ENCODE data around the gene NRG3.
"Not testable (repeated sequence)": the region's sequence is repeated elsewhere in the genome, so short reads cannot be mapped to it uniquely, and the experiment has no call there.

Gene NRG3

DNA sequence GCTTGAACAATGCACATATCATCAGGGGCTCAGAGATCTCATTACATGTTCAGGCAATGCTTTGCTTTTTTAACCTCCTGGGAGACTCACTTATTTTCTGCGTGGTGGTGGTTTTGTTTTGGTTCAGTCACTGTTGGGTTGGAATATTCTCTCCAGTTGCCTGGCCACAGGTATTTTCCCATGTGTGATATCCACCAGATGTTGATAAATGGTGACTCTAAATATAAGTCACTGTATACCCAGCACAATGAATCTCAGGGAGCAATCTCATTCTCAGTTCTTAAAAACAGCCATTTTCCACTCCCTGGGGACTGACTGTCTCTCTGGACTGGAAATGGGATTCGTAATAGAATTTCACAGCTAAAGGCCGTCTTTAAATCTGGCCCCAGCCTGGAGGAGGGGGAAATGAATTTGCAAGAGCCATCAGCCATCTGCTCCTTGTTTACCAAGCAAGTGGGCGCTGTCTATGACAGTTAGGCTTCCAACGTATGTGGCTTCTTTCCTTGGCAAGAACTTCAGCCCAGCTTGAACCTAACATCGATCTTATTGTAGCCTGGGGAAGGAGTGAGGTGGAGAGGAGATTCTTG, 1106.2 kb downstream of the NRG3 start:
- peak; percentile 52 for DNase-seq (ENCODE audit: low read depth, low spot score)

DNA sequence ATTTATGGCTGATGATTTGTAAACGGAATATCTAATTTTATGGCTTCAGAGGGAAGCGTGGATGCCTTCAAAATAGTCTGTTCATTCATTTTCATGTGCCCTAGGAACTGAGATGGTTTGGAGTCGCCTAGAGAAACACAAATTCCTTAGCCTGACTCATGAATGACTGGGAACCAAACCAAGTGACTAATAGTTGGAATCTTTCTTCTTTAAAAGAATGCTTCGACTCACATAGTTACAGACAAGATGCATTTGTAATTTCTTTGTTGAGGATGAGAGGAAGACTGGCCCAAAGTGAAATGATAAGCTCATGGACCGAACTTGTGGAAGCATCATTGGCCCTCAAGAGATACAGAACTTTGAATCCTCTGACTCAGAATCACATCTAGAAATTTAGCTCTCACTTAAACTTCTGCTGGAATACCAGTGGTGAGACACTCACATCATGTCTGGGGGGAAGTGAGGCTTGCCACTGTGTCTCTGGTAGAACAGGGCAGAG, 1107.2 kb downstream of the NRG3 start:
- DNase-seq (ENCODE audit: low read depth, low spot score) = peak; percentile 47

DNA sequence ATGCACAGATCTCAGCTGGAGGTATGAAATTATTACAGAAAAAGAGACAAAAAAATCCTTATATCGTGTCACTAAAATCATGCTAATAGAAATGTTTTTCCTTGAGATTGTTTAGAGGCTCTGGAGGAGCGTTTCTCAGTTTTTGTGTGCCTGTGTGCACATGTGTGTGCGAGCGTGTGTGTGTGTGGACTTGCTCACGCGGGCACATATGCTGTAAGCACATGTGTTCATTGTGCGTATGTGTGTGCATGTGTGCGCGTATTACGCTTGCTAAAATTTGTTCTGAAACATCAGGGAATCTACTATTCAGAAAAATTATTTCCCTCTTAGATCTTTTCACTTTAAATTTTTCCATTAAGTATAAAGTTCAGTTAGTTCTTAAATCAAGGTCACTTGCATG, 1111.2 kb downstream of the NRG3 start:
- DNase-seq (ENCODE audit: low read depth, low spot score) = no peak

DNA sequence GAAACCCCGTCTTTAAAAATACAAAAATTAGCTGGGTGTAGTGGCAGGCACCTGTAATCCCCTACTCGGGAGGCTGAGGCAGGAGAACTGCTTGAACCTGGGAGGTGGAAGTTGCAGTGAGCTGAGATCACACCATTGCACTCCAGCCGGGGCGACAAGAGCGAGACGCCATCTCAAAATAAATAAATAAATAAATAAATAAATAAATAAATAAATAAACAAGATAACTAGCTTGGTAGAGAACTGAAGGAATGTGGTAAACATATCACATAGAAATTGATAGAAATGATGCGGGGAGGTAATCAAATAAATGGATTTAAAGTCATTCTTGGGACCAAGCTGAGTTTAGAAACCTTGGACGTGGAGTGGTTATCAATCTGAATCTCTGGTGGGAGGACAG, 1131.5 kb downstream of the NRG3 start:
- DNase-seq (ENCODE audit: low read depth, low spot score) = not testable (repeated sequence)

DNA sequence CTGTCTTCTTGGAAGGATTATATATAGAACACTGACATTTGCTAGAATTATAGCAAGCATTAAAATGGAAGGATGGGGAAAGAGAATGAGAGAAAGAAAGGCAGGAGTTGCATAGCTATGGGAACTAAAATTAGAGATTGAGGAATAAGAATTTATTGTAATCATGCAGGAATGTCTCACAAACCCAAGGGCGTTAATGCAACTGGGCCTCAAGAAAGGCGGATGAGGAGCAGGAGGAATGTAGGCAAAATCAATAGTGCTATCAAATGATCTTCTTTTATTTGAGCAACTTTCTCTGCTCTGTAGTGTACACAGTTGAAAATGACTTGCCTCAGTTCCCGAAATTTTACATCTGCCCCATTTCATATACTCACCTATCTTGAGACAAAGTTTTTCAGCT, 1132.5 kb downstream of the NRG3 start:
- DNase-seq (ENCODE audit: low read depth, low spot score) = no peak

DNA sequence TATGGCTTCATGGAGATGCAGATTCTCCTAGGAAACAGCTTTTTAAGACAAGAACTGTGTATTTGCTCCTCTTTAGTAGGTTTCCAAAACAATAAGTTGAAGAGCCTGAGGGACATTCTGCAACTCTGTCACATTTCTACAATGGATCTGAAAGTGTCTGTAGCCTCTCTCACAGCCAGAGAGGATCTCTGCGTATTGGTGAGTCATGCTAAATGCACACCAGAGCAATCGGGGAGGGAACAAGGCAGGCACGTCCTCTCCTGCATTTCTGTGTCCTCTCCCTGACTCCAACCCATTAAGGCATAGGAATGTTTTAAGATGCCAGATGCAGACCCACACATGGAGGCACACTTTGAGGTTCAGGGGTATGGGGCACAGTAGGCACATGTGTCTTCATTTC, 1137.9 kb downstream of the NRG3 start:
- no peak for DNase-seq (ENCODE audit: low read depth, low spot score)

DNA sequence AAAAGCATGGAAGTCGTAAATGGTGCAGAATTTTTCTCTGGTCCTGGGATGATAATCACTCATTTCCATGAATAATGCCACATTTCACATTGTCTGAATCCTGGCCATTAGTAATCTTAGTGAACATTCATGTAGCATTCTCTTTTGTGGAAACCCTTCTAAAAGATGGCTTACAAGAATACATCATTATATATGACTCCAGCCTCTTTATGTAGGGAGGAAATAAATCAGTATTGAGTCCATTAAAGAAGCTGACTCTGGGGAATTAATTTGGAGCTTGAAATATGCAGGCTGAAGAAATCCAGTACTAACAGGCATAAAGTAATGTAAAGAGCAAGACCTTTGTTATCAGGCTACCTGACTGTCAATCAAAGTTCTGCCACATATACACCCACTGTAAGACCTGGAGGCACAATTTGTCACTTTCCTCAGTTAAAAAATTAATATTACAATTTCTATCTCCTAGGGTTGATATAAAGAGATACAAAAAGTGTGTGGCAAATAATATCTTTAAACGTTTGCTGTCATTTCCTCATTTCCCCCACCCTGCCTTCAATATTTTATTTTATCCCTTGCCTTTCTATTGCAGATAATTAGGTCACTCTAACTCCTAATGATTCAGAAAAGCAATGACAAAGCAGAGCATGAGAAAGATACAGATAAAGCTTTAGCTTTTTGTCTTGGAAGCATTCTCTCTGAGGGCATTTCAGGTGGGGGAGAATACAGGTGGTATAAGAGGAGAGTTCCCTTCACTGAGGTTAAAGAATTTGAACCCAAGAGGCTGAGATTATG, 1142.3 kb downstream of the NRG3 start:
- DNase-seq (ENCODE audit: low read depth, low spot score) = no peak

DNA sequence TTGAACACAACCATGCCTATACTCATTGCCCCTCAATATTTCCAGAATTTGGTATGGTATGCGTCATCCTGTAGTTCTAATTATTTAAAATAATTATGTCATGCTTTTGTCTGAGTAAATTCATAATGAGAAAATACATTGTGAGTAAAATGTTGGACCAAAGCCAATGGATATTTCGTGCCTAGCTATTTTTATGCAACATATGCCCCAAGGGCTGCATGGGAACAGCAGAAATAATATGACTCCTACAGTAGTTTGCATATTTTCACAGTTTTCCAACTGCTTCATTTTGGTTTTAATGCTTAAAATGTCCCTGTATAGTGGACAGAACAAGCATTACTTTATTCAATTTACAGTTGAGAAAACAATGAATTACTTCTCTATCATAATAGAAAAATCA, 1148.7 kb downstream of the NRG3 start:
- DNase-seq (ENCODE audit: low read depth, low spot score) = no peak

All from smooth muscle cell of the brain vasculature (primary cell).